ENCODE results near the gene GAK. TPM values are rescaled to one million over a fixed set of nuclear protein-coding genes. Genes with fewer than 3 reads are reported as not detected.

Gene GAK
- polyA plus RNA-seq, 1 experiment = 17.0 TPM

- POLR2A ChIA-PET = no interaction called here
These were observed 53.1 kb downstream of the GAK start for GRCh38 chr4:878796-879728.

DNA sequence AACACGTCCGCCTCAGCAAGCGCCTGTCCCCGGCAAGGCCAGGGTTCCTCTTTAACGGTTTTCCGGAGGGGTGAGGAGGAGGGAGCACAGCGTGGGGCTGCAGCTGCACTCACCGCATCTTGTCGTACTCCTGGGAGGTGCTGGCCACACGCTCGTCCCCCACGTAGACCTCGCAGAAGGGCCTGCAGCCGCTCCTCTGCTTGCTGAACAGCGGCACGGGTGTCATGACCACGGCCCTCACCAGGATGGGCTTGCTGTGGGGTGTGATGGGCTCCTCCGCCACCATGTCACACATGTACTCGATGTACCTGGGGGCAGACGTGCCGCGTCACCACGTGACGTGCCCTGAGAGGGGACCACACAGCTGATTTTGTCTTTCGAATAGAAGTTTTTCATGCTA, 54.6 kb downstream of the GAK start:
- no peak for DNase-seq (ENCODE audit: low read depth, low spot score)
- Histone ChIP-seq H3K27me3 (ENCODE audit: control insufficient read depth, insufficient read depth, low read length) (no peaks in the 10 kb centered on the region), H3K4me3 (ENCODE audit: low read depth, low read length) (no peak overlapping the region), H3K9me3 (ENCODE audit: control insufficient read depth, insufficient read depth, low read length) (no peaks in the 10 kb centered on the region; the same call in 1 of the 2 replicates), H3K27ac (ENCODE audit: low read depth, low read length) (no peak overlapping the region)
- TF ChIP-seq CTCF (IDR thresholded peaks at IDR 0.05; ENCODE audit: low read depth, low read length) = no peak
- ChIA-PET POLR2A (no interaction called here), CTCF (no interaction called here)

More at GRCh38 chr4:878796-879728, 53.1 kb downstream of the GAK start:
- CTCF ChIA-PET = no interaction called here
- no peak for TF ChIP-seq CTCF (IDR thresholded peaks at IDR 0.05; ENCODE audit: low read depth, low read length)
- Histone ChIP-seq H3K27ac (ENCODE audit: low read depth, low read length) (no peak overlapping the region), H3K9me3 (ENCODE audit: control insufficient read depth, insufficient read depth, low read length) (no peaks in the 10 kb centered on the region; the same call in 1 of the 2 replicates), H3K27me3 (ENCODE audit: control insufficient read depth, insufficient read depth, low read length) (no peaks in the 10 kb centered on the region), H3K4me3 (ENCODE audit: low read depth, low read length) (no peak overlapping the region)
- DNase-seq (ENCODE audit: low read depth, low spot score) = no peak

GRCh38 chr4:876780-877179, 55.3 kb downstream of the GAK start:
- TF ChIP-seq CTCF (IDR thresholded peaks at IDR 0.05; ENCODE audit: low read depth, low read length) = peak; percentile 21; the same call in 1 of the 2 replicates
- CTCF ChIA-PET = no interaction called here
- POLR2A ChIA-PET = no interaction called here

DNA sequence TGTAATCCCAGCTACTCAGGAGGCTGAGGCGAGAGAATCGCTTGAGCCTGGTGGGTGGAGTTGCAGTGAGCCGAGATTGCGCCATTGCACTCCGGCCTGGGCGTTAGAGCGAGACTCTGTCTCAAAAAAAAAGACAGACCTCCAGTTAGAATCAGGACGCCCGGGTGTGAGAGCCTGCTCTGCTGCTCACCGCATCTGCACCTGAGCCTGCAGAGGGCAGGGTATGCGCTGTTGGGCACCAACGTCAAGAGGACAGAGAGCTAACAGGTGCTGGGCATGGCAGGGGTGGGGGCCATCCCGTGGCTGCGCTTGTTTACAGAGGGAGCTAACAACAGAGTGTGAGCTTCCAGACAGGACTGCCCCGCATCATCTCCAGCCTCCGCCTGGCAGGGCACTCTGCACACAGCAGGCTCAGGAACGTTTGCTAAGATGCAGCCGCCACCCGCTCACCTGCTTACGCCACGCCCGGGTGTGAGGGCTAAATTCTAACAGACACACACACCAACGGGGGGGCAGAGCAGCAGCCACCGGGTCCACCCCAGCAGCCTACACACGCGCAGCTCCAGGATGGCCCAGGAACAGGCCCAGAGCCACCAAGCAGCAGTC, 56.2 kb downstream of the GAK start:
- POLR2A ChIA-PET = no interaction called here
- CTCF ChIA-PET = no interaction called here
- no peak for DNase-seq (ENCODE audit: low read depth, low spot score)

More at GRCh38 chr4:876780-877179, 55.3 kb downstream of the GAK start:
- H3K9me3 ChIP-seq (ENCODE audit: control insufficient read depth, insufficient read depth, low read length) = no peaks in the 10 kb centered on the region; the same call in 1 of the 2 replicates
- no peak overlapping the region for H3K4me3 ChIP-seq (ENCODE audit: low read depth, low read length)
- DNase-seq (ENCODE audit: low read depth, low spot score) = no peak
- H3K27ac ChIP-seq (ENCODE audit: low read depth, low read length) = no peak overlapping the region
- no peaks in the 10 kb centered on the region for H3K27me3 ChIP-seq (ENCODE audit: control insufficient read depth, insufficient read depth, low read length)

More for the DNA sequence above, 56.2 kb downstream of the GAK start:
- Histone ChIP-seq H3K27me3 (ENCODE audit: control insufficient read depth, insufficient read depth, low read length) (no peaks in the 10 kb centered on the region), H3K9me3 (ENCODE audit: control insufficient read depth, insufficient read depth, low read length) (peaks cover 3% of the 10 kb centered on the region; the same call in 1 of the 2 replicates), H3K4me3 (ENCODE audit: low read depth, low read length) (no peak overlapping the region), H3K27ac (ENCODE audit: low read depth, low read length) (no peak overlapping the region)
- TF ChIP-seq CTCF (IDR thresholded peaks at IDR 0.05; ENCODE audit: low read depth, low read length) = no peak
